Ascending aorta (tissue), 2 donors: ENCODE results near the gene ARHGAP5. TPM values are rescaled to one million over a fixed set of nuclear protein-coding genes. Genes with fewer than 3 reads are reported as not detected.
"Not testable (repeated sequence)": the region's sequence is repeated elsewhere in the genome, so short reads cannot be mapped to it uniquely, and the experiment has no call there.

ENCODE experiments used
- DNase-seq, 2 donors: peaks; one replicate each; pipeline ENCODE4 v3.0.0-alpha.2; 2019; ENCODE audit warnings: low spot score in 2 of 2
- H3K27ac ChIP-seq, 2 donors: fragments of 200-600 bp; sonication (generic); one replicate each; pipeline ENCODE4 v1.5.1; 2016 to 2017; ENCODE audit warnings: mild to moderate bottlenecking in 1 of 2
- H3K27me3 ChIP-seq: fragments of 200-600 bp; sonication (generic); one replicate; pipeline ENCODE4 v1.5.1; 2017
- H3K36me3 ChIP-seq, 2 donors: fragments of 200-600 bp; sonication (generic); one replicate each; pipeline ENCODE4 v1.5.1; 2016
- H3K4me1 ChIP-seq, 2 donors: fragments of 200-600 bp; sonication (generic); one replicate each; pipeline ENCODE4 v1.5.1; 2016 to 2017; ENCODE audit warnings: mild to moderate bottlenecking in 1 of 2
- H3K4me3 ChIP-seq, 2 donors: fragments of 200-600 bp; sonication (generic); one replicate each; pipeline ENCODE4 v1.5.1; 2016 to 2017; ENCODE audit warnings: mild to moderate bottlenecking in 1 of 2
- H3K9me3 ChIP-seq, 2 donors: fragments of 200-600 bp; sonication (generic); one replicate each; pipeline ENCODE4 v1.5.1; 2016
- intact Hi-C: fragments of 100-400 bp; cut with DNase I; formaldehyde crosslinking; loops from one replicate; pipeline ENCODE4 v1.15.1; 2023
- total RNA-seq: library from RNA; depleted of rRNA; stranded (reverse); fragments of >200 nt; gene quantifications from one replicate; pipeline ENCODE4 v1.1.0, GENCODE V29; 2016
- TF ChIP-seq, protein P1 (sequence below), 3 experiments: fragments of 200-600 bp in 2 of 3; fragments of 450-650 bp in 1 of 3; sonication (generic) in 2 of 3; IDR thresholded peaks; one replicate each; pipeline ENCODE4 v1.5.1; 2016 to 2019; ENCODE audit warnings: antibody characterized with exemption in 3 of 3, mild to moderate bottlenecking in 1 of 3, moderate library complexity in 1 of 3

Gene ARHGAP5
- total RNA-seq, 1 donor from 2014 or later = 32.6 TPM

DNA sequence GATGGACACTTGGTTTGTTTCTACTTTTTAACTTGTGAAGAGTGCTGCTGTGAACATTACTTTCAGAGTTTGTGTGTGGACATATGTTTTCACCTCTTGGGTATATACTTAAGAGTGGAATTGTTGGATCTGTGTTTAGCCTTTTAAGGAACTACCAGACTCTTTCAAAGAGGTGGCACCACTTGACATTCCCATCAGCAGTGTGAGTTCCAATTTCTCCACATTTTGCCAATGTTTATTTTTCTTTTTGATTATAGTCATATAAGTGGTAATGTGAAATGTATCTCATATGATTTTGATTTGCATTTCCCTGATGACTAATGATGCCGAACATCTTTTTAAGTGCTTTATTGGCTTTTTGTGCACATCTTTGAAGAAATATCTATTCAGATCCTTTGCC is 44.8 kb downstream of the ARHGAP5 start:
- peaks cover 0 to 6% of the 10 kb centered on the region in 2 donors for H3K36me3 ChIP-seq
- H3K4me1 ChIP-seq = peaks cover 0 to 3% of the 10 kb centered on the region in 2 donors
- no peak overlapping the region for H3K4me3 ChIP-seq
- DNase-seq = no peak
- H3K27me3 ChIP-seq = no peaks in the 10 kb centered on the region
- H3K9me3 ChIP-seq = no peaks in the 10 kb centered on the region
- TF ChIP-seq, protein P1, sequence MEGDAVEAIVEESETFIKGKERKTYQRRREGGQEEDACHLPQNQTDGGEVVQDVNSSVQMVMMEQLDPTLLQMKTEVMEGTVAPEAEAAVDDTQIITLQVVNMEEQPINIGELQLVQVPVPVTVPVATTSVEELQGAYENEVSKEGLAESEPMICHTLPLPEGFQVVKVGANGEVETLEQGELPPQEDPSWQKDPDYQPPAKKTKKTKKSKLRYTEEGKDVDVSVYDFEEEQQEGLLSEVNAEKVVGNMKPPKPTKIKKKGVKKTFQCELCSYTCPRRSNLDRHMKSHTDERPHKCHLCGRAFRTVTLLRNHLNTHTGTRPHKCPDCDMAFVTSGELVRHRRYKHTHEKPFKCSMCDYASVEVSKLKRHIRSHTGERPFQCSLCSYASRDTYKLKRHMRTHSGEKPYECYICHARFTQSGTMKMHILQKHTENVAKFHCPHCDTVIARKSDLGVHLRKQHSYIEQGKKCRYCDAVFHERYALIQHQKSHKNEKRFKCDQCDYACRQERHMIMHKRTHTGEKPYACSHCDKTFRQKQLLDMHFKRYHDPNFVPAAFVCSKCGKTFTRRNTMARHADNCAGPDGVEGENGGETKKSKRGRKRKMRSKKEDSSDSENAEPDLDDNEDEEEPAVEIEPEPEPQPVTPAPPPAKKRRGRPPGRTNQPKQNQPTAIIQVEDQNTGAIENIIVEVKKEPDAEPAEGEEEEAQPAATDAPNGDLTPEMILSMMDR (IDR thresholded peaks at IDR 0.05) = no peak
- no peak overlapping the region for H3K27ac ChIP-seq
- intact Hi-C loops = no loop called here

GRCh38 chr14:32126899-32127730 is 50.0 kb downstream of the ARHGAP5 start:
- H3K4me1 ChIP-seq = peaks cover 4 to 11% of the 10 kb centered on the region in 2 donors
- not testable (repeated sequence) for H3K27ac ChIP-seq, H3K4me3 ChIP-seq, H3K36me3 ChIP-seq, H3K9me3 ChIP-seq, H3K27me3 ChIP-seq, DNase-seq
- intact Hi-C loops = loop anchor here (5.0 kb wide), 1 partner anchor 50 kb away; the partner anchor contains the start of gene ARHGAP5

GRCh38 chr14:32127731-32128654 is 50.9 kb downstream of the ARHGAP5 start:
- H3K4me3 ChIP-seq, H3K27me3 ChIP-seq, H3K9me3 ChIP-seq, DNase-seq, H3K36me3 ChIP-seq: not testable (repeated sequence)
- Histone ChIP-seq H3K27ac (peak overlapping the region in 1 of 2 donors; percentile 3), H3K4me1 (peaks cover 4 to 11% of the 10 kb centered on the region in 2 donors)
- intact Hi-C loops = loop anchor here (5.0 kb wide), 1 partner anchor 51 kb away; the partner anchor contains the start of gene ARHGAP5

DNA sequence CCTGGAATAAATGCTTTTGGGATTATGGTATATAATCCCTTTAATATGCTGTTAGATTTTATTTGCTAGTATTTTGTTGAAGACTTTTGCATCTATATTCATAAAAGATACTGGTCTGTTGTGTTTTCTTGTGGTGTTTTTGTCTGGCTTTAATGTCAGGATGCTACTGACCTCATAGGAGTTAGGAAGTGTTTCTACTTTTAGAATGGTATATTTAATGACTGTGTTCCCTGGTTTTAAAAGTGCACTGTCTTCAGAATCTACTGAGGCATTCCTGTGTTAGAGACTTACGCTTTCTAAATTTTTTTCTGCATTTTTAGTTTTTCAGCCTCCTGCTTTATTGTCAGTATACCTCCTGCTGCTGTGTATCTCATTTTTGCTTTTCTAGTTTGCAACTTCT is 51.6 kb downstream of the ARHGAP5 start:
- H3K27ac ChIP-seq = peak overlapping the region in 1 of 2 donors; percentile 3
- H3K27me3 ChIP-seq = no peaks in the 10 kb centered on the region
- H3K9me3 ChIP-seq = no peaks in the 10 kb centered on the region
- DNase-seq = no peak
- TF ChIP-seq, protein P1 (IDR thresholded peaks at IDR 0.05) = no peak
- no peak overlapping the region for H3K4me3 ChIP-seq
- intact Hi-C loops = loop anchor here (5.0 kb wide), 1 partner anchor 51 kb away; the partner anchor contains the start of gene ARHGAP5
- peaks cover 0 to 7% of the 10 kb centered on the region in 2 donors for H3K36me3 ChIP-seq
- peaks cover 4 to 11% of the 10 kb centered on the region in 2 donors for H3K4me1 ChIP-seq

DNA sequence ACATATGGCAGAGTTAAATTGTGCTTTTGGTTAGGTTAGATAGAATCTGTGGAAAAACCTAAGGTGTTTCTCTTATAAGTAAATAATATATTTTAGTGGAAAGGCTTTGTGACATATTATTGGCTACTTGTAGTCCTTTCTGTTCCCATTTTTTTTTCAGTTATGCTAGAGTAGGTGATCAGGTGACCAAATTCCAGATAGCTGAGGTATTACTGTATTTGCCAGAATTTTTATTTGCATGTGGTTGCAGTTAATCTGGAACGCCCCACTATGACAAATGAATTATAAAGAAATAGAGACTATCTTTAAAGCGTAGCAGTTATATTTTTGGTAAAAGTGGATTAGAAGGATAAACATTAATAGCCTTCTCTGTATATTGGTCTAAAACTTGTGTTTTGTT is 52.0 kb downstream of the ARHGAP5 start:
- Histone ChIP-seq H3K9me3 (no peaks in the 10 kb centered on the region), H3K4me1 (peaks cover 4 to 9% of the 10 kb centered on the region in 2 donors), H3K27ac (no peak overlapping the region), H3K4me3 (no peak overlapping the region), H3K36me3 (peaks cover 0 to 7% of the 10 kb centered on the region in 2 donors), H3K27me3 (no peaks in the 10 kb centered on the region)
- TF ChIP-seq, protein P1 (IDR thresholded peaks at IDR 0.05) = no peak
- intact Hi-C loops = loop anchor here (5.0 kb wide), 1 partner anchor 52 kb away; the partner anchor contains the start of gene ARHGAP5
- DNase-seq = no peak

DNA sequence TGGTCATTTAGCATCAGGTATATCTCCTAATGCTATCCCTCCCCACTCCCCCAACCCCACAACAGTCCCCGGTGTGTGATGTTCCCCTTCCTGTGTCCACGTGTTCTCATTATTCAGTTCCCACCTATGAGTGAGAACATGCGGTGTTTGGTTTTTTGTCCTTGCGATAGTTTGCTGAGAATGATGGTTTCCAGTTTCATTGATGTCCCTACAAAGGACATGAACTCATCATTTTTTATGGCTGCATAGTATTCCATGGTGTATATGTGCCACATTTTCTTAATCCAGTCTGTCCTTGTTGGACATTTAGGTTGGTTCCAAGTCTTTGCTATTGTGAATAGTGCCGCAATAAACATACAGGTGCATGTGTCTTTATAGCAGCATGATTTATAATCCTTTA is 54.6 kb downstream of the ARHGAP5 start:
- DNase-seq, H3K27me3 ChIP-seq, H3K4me3 ChIP-seq, intact Hi-C loops, H3K27ac ChIP-seq, H3K9me3 ChIP-seq, H3K4me1 ChIP-seq: not testable (repeated sequence)
- H3K36me3 ChIP-seq = peaks cover 2 to 14% of the 10 kb centered on the region in 2 donors
